Neuronal stem cell (in vitro differentiated cells): ENCODE results near the gene EPS8L3.
"Not testable (repeated sequence)": the region's sequence is repeated elsewhere in the genome, so short reads cannot be mapped to it uniquely, and the experiment has no call there.

Source experiments
- DNase-seq: peaks from one replicate; pipeline ENCODE4 v3.0.0-alpha.2; 2013; ENCODE audit warnings: low spot score
- H2AFZ ChIP-seq: one replicate; pipeline ENCODE4 v1.6.1; 2013; ENCODE audit warnings: mild to moderate bottlenecking, low read length, inconsistent platforms
- H2AK5ac ChIP-seq: 2 replicates; pipeline ENCODE4 v1.6.1; 2013; ENCODE audit warnings: low read depth, mild to moderate bottlenecking, inconsistent platforms, low read length, moderate library complexity, mixed read lengths
- H2BK120ac ChIP-seq: 2 replicates; pipeline ENCODE4 v1.6.1; 2013; ENCODE audit warnings: low read depth, mild to moderate bottlenecking, inconsistent platforms, low read length, moderate library complexity, mixed read lengths
- H2BK12ac ChIP-seq: one replicate; pipeline ENCODE4 v1.6.1; 2013; ENCODE audit warnings: low read length, inconsistent platforms
- H2BK15ac ChIP-seq: 2 replicates; pipeline ENCODE4 v1.6.1; 2013; ENCODE audit warnings: mild to moderate bottlenecking, low read length, inconsistent platforms, mixed read lengths
- H2BK5ac ChIP-seq: one replicate; pipeline ENCODE4 v1.6.1; 2013; ENCODE audit warnings: inconsistent platforms, mild to moderate bottlenecking, low read length, moderate library complexity
- H3K14ac ChIP-seq: one replicate; pipeline ENCODE4 v1.6.1; 2013; ENCODE audit warnings: low read length, inconsistent platforms
- H3K18ac ChIP-seq: 2 replicates; pipeline ENCODE4 v1.6.1; 2013; ENCODE audit warnings: low read length, inconsistent platforms
- H3K23ac ChIP-seq: 2 replicates; pipeline ENCODE4 v1.6.1; 2013; ENCODE audit warnings: low read depth, mild to moderate bottlenecking, mixed read lengths, low read length, inconsistent platforms; ENCODE audit not compliant: poor library complexity
- H3K27ac ChIP-seq: replicated peaks from 3 replicates; pipeline ENCODE4 v1.5.1; 2013; ENCODE audit warnings: low read length, inconsistent platforms
- H3K27me3 ChIP-seq, 3 experiments: 2 replicates each; pipeline ENCODE4 v1.6.1; 2013; ENCODE audit warnings: low read length in 3 of 3, mild to moderate bottlenecking in 2 of 3, inconsistent platforms in 1 of 3, low read depth in 1 of 3, mixed read lengths in 1 of 3, moderate library complexity in 1 of 3; ENCODE audit not compliant: control insufficient read depth in 3 of 3, insufficient read depth in 3 of 3
- H3K36me3 ChIP-seq, 2 donors: replicated peaks in 1 of 2; 2 replicates each; pipeline ENCODE4 v1.6.1; 2013; ENCODE audit warnings: low read length in 2 of 2; ENCODE audit not compliant: control insufficient read depth in 2 of 2, insufficient read depth in 2 of 2
- H3K4ac ChIP-seq: 2 replicates; pipeline ENCODE4 v1.6.1; 2013; ENCODE audit warnings: inconsistent platforms, mild to moderate bottlenecking, low read length, moderate library complexity
- H3K4me1 ChIP-seq, 2 donors: 1 replicate in 1 of 2; 2 replicates in 1 of 2; pipeline ENCODE4 v1.6.1; 2013; ENCODE audit warnings: low read length in 2 of 2, low read depth in 1 of 2; ENCODE audit not compliant: control insufficient read depth in 2 of 2, insufficient read depth in 1 of 2
- H3K4me2 ChIP-seq: one replicate; pipeline ENCODE4 v1.6.1; 2013; ENCODE audit warnings: mild to moderate bottlenecking, low read length, inconsistent platforms; ENCODE audit not compliant: insufficient read depth, poor library complexity, severe bottlenecking
- H3K4me3 ChIP-seq, 2 donors: 2 replicates each; pipeline ENCODE4 v1.5.1; 2013; ENCODE audit warnings: low read length in 2 of 2, mild to moderate bottlenecking in 2 of 2, inconsistent platforms in 1 of 2, moderate library complexity in 1 of 2
- H3K79me1 ChIP-seq: one replicate; pipeline ENCODE4 v1.6.1; 2013; ENCODE audit warnings: low read depth, mild to moderate bottlenecking, inconsistent platforms, low read length, moderate library complexity
- H3K9ac ChIP-seq: one replicate; pipeline ENCODE4 v1.6.1; 2013; ENCODE audit warnings: mild to moderate bottlenecking, low read depth, low read length, inconsistent platforms; ENCODE audit not compliant: poor library complexity
- H3K9me3 ChIP-seq, 2 donors: replicated peaks in 1 of 2; 2 replicates each; pipeline versions ENCODE3 to v1.6.1; 2013; ENCODE audit warnings: low read length in 2 of 2, mild to moderate bottlenecking in 2 of 2, inconsistent platforms in 1 of 2, low read depth in 1 of 2, mixed read lengths in 1 of 2, moderate library complexity in 1 of 2; ENCODE audit not compliant: control insufficient read depth in 2 of 2, insufficient read depth in 1 of 2
- H4K8ac ChIP-seq: one replicate; pipeline ENCODE4 v1.6.1; 2013; ENCODE audit warnings: low read depth, mild to moderate bottlenecking, inconsistent platforms, low read length, moderate library complexity
- H4K91ac ChIP-seq: one replicate; pipeline ENCODE4 v1.6.1; 2013; ENCODE audit warnings: low read length, low read depth, mild to moderate bottlenecking, inconsistent platforms; ENCODE audit not compliant: poor library complexity
- WGBS, 2 donors: extraction: QIAGEN DNeasy Blood & Tissue Kit; methylation state at CpG; one replicate each; pipeline ENCODE4 v1.1.7; 2013; ENCODE audit warnings: missing lambda C conversion rate in 2 of 2, mixed read lengths in 1 of 2; ENCODE audit not compliant: insufficient read length in 2 of 2, insufficient replicate concordance in 1 of 2; ENCODE audit errors: extremely low coverage in 2 of 2; 5-methylcytosine and 5-hydroxymethylcytosine counted together

The EPS8L3 gene

GRCh38 chr1:109713636-109714035, 50.1 kb downstream of the EPS8L3 start:
- peaks cover 0 to 14% (median 0%) of the 10 kb centered on the region in 3 experiments for H3K27me3 ChIP-seq
- no peak overlapping the region for H2AK5ac ChIP-seq
- H2AFZ ChIP-seq, result no peak overlapping the region
- H2BK15ac ChIP-seq, result no peak overlapping the region
- DNase-seq, result no peak
- no peaks in the 10 kb centered on the region for H3K79me1 ChIP-seq
- H3K18ac ChIP-seq, result no peak overlapping the region
- H3K4me2 ChIP-seq, result no peak overlapping the region
- no peaks in the 10 kb centered on the region for H3K36me3 ChIP-seq
- no peaks in the 10 kb centered on the region for H3K9me3 ChIP-seq
- H3K27ac ChIP-seq, result no peak overlapping the region
- no peak overlapping the region for H3K9ac ChIP-seq
- H2BK12ac ChIP-seq, result no peak overlapping the region
- no peak overlapping the region for H4K91ac ChIP-seq
- no peak overlapping the region for H3K4ac ChIP-seq
- H2BK120ac ChIP-seq, result no peak overlapping the region
- H2BK5ac ChIP-seq, result no peak overlapping the region
- WGBS, 2 donors, result no CpG with 5 or more reads among the region's 5 CpGs
- H3K4me3 ChIP-seq, result no peak overlapping the region
- H3K4me1 ChIP-seq, result no peaks in the 10 kb centered on the region
- no peak overlapping the region for H4K8ac ChIP-seq
- no peak overlapping the region for H3K23ac ChIP-seq
- H3K14ac ChIP-seq, result no peak overlapping the region

- Histone ChIP-seq H3K79me1 (no peaks in the 10 kb centered on the region), H3K23ac (peak overlapping the region; percentile 55), H3K4me1 (no peaks in the 10 kb centered on the region), H3K14ac (no peak overlapping the region), H2BK120ac (no peak overlapping the region), H2BK15ac (no peak overlapping the region), H4K8ac (no peak overlapping the region), H2BK5ac (no peak overlapping the region), H3K4me3 (no peak overlapping the region), H3K9me3 (no peaks in the 10 kb centered on the region), H2AK5ac (no peak overlapping the region), H3K4ac (no peak overlapping the region), H3K27me3 (peaks cover 0 to 14% (median 0%) of the 10 kb centered on the region in 3 experiments), H3K4me2 (no peak overlapping the region), H4K91ac (no peak overlapping the region), H3K9ac (no peak overlapping the region), H3K27ac (no peak overlapping the region), H2AFZ (no peak overlapping the region), H3K36me3 (no peaks in the 10 kb centered on the region), H2BK12ac (no peak overlapping the region), H3K18ac (no peak overlapping the region)
- WGBS, 2 donors, result no CpG with 5 or more reads among the region's 22 CpGs
- DNase-seq, result no peak
These were observed 51.3 kb downstream of the EPS8L3 start for GRCh38 chr1:109712321-109712864.

GRCh38 chr1:109711593-109712320, 52.0 kb downstream of the EPS8L3 start, which contains the start of gene GSTM5:
Gene GSTM5 (plus strand): TSS chr1:109712251. CDS start chr1:109712313, 62 bp downstream.
- H3K18ac ChIP-seq, H2AK5ac ChIP-seq, H2BK15ac ChIP-seq, H3K27ac ChIP-seq, DNase-seq, H2AFZ ChIP-seq, H3K9me3 ChIP-seq, H2BK120ac ChIP-seq, H4K8ac ChIP-seq, H2BK12ac ChIP-seq, H3K4me1 ChIP-seq, H2BK5ac ChIP-seq, H3K14ac ChIP-seq, H4K91ac ChIP-seq, H3K4me3 ChIP-seq, H3K9ac ChIP-seq, H3K79me1 ChIP-seq, H3K36me3 ChIP-seq, H3K4ac ChIP-seq: not testable (repeated sequence)
- Histone ChIP-seq H3K4me2 (peak within 1 kb of the TSS; percentile 12), H3K23ac (peak within 1 kb of the TSS; percentile 55), H3K27me3 (peaks cover 0 to 12% (median 0%) of the 10 kb centered on the region in 3 experiments)
- WGBS, 2 donors, result no CpG with 5 or more reads among the region's 33 CpGs

- H3K18ac ChIP-seq, H2BK12ac ChIP-seq, H3K9me3 ChIP-seq, H2AFZ ChIP-seq, H3K4ac ChIP-seq, H3K4me1 ChIP-seq, H3K27ac ChIP-seq, H3K4me2 ChIP-seq, H4K8ac ChIP-seq, H3K4me3 ChIP-seq, H2BK5ac ChIP-seq, H2BK120ac ChIP-seq, H2BK15ac ChIP-seq, H2AK5ac ChIP-seq, H3K79me1 ChIP-seq, H3K27me3 ChIP-seq, H4K91ac ChIP-seq, H3K9ac ChIP-seq, DNase-seq, H3K36me3 ChIP-seq, H3K14ac ChIP-seq, H3K23ac ChIP-seq: not testable (repeated sequence)
These were observed 53.9 kb downstream of the EPS8L3 start for GRCh38 chr1:109709822-109710221.
